HK-2 (cell line): ENCODE measurements around the gene FAM193B.

Experiments used
- DNase-seq: peaks from one replicate; pipeline ENCODE4 v3.0.0-alpha.2; 2018; ENCODE audit not compliant: unreplicated experiment

The FAM193B gene

DNA sequence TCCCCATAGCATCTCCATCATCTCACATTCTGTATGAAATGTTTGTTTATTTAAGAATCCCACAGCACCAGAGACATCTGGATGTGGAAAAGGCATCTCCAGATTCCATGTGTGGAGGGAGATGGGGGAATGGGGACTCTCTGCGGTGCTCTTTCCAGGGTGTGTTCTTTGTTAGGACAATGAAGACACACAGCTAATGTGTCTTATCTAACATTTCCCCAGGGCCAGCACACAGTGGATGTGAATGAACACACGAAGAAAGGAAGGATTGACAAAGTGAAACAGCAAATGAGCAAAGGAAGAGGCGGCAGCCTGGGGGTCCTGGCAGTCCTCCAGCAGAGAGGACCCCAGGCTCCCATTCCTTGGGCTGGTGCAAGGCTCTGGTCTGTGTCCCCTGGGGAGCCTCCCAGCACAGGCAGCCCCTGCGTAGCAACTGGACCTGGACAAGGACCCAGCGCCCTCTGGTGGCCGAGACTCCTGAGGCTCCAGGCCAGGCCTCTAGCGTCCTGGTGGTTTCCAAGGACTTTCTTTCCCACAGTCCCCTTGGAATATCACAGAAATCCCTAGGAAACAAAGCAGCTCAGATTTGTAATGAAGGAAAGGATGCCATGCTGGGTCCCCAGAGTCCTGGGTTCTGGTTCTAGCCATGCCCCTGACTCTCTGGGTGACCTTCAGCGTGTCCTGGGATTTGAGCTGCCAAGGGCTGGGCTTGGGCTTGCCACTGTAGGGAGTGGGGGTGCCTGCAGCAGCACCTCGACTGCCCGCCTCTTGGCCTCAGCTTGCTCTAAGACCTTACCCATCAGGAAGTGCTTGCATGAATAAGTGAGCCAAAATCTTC, 53.5 kb downstream of the FAM193B start:
- DNase-seq, result peak; percentile 80

DNA sequence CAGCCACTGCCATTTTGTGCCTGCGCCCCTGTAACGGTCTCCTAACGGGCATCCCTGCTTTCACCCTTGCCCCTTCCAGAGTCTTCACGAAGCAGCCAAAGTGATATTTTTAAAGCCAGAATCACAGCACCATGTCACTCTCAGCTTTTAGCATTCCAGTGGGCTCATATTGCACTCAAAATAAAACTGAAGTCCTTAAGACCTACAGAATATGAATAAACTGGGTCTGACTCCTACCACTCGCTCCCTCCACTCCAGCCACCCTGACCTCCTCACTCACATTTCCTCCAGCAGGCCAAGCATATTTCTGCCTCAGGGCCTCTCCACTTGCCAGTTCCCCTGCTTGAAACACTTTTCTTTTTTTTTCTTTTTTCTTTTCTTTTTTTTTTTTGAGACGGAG, 54.5 kb downstream of the FAM193B start:
- no peak for DNase-seq

DNA sequence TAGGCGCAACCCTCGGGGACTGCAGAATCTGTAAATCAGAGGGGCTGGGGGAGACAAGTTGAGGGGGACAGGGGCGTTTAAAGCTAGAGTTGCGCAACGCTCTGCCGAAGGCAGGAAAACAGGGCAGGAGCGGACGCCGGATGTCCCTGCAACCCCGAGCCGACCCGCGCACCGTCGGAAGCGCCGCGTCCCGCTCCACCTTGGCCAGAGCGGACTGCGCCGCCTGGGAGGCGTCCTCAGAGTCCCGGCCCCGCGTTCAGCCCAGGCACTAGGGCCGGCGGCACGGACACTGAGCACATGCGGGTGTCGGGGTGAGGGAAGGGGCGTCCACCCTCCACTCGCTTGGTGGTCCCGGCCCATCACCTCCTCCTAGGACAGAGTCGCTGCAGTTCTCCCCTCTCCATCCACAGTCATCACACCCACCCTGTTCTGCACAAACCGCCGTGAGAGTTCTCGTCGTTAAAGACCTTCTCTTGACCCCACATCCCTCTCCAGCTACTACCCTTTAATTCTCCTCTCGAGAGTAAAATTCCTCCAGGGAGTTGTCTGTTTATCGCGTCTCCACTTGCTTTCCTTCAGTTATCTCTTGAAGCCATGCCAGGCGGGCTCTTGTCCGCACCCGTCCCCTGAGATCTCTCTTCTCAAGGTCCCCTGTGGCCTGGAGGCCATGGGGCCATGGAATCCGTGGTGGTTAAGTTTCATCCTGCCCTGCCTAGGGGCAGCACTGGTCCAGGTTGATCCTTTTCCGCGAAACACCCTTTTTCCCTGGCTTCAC, 56.2 kb downstream of the FAM193B start:
- DNase-seq, result no peak

DNA sequence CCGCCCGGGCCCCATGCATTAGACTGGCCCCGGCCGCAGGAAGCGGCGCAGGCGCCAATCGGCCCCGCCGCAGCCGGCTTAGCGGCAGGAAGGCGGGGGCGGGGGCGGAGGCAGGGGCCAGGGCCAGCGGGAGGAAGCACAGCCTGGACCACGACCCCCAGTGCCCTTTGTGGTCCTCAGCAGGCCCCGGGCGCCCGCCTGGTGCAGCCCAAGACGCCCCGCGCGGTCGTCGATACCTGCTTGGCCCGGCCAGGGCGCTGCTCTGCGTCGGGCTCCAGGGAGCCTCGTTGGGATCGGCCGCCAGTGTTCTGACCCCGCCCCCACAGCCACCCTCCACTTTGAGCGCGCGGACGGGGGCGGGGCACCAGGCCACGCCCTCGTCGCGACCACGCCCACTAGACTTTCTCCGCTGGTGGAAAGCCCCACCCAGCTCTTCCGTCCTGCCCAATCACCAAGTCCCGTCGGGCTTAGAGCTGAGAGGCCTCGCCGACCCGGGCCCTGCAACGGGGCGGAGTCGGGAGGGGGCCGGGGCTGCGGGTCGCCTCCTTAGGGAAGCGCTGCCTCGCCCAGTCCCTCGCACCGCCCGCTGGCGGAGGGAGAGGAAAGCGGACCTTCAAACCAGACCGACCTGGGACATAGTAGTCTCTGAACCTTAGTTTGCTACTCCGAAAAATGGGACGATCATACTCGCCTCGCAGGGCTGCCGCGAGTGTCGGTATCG, 56.9 kb downstream of the FAM193B start, which contains the start of gene PDLIM7:
PDLIM7 (minus strand) TSS at position 313 of the 721 bp plus-strand sequence. CDS start 1,092 bp downstream, outside the sequence.
- peak; percentile 93 for DNase-seq

DNA sequence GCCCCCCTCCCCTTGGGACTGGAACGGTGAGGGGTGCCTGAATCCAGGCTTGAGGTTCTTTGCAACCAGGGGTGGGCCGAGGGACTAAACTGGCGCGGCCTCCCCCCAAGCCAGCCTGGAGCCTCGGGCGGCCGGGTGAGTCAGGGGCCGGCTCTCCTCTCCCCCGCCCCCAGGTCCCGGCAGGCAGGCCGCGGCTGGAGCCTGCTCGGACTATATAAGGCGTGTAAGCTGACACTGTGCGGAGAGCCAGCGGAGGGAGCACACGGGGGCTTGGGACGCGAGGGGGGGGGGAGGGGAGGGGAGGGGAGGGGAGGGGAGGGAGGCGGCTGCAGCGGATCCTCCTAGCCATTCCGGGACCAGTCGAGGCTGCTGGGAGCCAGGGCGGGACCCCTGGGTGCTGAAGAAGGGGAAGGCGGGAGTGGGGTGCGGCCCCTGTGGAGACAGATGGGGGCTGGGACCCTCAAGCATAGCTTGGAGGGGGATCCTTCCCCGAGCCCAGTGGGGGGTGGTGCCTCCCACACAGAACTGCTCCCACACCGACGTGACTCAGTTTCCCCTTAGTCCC, 57.6 kb downstream of the FAM193B start:
- DNase-seq, result peak; percentile 81

DNA sequence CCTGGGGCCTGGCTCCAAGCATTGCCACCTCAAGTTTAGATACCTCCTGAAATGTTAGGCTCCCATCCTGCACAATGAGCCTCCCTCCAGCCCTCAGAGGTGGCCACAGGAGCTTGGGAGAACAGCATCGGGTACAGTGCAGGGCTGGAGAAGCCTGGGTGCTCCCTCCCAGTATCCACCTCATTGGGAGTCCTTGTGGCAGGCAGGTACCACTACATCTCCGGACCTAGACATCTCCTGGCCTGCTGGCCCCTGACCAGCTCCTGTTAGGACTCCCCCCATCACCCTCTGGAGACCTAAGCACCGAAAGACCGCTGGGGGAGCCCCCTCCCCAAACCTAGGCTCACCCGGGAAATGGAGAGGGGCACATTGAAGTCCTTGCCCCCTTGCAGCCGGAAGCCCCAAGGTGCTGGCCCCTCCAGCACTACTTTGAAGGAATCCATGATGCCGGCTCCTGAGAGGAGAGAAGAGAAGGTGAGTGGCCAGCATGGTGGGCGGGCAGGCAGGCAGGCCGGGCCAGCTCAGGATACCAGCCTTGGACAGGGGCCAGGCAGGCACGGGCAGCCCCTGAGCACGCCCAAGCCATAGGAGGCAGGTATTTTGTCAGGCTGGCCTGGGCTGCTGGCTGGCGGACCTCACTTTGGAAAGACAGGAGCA, 58.2 kb downstream of the FAM193B start:
- DNase-seq, result peak; percentile 55

DNA sequence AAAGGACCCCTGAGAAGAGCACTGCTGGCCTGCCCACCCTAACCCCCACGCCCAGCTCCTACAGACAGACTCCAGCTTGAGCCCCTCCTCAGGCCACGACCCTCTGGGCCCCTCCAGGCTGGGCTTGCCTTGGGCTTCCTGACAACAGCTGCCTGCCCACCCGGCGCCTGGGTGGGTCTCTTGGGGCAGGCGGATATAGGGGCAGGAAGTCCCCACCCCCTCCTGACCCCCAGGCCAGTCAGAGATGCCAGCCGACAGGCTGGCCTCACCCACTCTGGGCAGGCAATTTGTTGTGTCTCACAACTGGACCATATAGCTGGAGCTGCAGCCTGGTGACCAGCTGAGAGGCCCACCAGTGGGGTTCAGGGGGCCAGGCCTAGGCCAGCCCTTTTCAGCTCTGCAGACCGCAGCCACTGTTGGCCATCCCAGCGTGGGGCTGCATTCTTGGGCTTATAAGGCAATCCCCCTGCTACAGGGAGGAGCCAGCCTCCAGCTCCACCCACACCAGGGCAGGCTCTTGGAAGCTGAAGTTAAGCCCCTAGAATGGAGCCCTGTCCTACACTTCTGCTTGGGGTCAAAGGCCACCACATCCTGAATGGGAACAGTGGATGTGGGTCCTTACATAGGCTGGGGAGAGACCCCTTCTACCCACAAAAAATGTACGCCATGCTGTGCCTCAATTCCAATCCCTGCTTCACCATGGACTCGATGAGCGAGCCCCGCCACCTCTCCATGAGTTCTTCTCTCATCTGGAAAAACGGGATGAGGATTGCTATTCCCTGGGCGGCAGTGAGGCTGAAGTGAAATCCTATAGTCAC, 58.9 kb downstream of the FAM193B start:
- peak; percentile 89 for DNase-seq

DNA sequence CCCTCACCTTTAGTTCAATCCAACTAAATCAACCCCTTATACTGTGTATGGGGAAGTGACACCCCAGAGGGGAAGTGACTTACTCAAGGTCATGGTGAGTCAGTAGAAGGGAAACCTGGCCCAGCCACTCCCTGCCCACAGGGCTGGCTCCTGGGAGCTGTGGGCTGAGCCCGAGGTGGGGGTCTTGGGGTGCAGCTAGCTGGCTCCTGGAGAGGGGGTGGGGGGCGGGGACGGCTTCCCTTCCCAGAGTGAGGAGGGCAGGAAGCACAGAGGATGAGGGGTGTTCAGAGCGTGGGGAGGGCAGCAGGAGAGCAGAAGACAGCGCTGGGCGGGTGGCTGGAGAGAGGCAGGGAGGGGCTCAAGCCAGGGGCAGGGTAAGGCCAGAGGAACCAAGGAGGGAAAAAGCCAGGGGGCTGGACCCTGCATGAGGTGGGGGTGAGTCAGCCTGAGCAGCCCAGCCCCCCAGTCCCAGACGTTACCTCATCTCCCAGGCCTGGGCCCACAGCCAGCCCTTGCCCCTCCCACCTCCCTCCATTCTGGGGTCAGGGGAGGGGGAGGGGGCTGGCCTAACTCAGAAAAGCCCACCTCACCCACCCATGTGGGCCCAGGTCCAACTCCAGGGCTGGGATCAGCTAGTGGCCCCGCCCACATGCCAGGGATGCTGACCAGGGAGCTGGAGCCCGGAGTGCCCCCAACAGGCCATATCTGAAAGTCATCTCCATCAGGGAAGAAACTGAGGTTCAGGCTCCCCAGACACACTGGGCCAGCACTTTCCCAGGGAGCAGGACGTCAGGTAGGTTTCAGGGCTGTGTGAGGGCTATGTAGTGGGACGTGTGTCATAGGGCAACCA, 59.8 kb downstream of the FAM193B start:
- peak; percentile 91 for DNase-seq

DNA sequence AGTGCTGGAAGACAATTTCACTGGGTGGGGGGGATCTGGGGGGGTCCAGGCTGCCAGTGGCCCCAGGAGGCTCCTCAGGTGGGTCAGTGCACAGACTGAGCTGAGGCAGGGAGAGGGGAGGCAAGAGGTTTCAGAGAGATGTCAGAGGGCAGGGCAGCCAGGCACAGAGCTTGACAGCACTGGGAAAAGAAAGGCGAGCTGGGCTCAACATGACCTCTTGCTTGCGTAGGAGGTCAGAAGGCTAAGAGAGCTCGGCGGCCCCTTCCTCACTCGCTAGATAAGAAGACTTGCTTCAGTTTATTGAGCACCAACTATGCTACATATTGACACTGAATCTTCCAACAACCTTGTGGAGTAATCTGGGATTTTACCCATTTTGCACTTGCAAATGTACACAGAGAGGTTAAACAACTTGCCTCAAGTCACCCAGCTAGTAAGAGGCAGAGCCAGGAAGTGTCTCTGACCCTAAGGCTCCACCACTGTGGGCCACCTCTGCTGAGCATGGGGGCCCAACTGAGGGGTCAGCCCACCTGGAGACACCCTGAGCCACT, 60.5 kb downstream of the FAM193B start:
- no peak for DNase-seq

DNA sequence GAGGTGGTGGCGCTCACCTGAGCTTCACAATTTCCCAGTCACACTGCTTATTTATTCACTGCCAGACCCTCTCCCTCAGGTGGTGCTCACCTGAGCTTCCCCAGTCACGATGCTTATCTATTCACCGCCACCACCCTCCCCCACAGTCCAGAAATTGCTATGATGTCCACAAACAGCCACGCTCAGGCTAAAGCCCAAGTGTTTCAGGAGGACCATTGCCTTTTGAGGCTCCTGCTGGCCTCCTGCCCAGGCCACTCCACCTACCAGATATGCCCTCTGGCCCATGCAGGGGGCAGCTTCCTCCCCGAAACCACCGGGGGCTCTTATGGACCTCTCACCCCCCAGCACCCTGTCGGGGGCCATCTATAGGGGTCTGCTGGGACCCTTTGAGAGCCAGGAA, 61.5 kb downstream of the FAM193B start:
- DNase-seq, result no peak

DNA sequence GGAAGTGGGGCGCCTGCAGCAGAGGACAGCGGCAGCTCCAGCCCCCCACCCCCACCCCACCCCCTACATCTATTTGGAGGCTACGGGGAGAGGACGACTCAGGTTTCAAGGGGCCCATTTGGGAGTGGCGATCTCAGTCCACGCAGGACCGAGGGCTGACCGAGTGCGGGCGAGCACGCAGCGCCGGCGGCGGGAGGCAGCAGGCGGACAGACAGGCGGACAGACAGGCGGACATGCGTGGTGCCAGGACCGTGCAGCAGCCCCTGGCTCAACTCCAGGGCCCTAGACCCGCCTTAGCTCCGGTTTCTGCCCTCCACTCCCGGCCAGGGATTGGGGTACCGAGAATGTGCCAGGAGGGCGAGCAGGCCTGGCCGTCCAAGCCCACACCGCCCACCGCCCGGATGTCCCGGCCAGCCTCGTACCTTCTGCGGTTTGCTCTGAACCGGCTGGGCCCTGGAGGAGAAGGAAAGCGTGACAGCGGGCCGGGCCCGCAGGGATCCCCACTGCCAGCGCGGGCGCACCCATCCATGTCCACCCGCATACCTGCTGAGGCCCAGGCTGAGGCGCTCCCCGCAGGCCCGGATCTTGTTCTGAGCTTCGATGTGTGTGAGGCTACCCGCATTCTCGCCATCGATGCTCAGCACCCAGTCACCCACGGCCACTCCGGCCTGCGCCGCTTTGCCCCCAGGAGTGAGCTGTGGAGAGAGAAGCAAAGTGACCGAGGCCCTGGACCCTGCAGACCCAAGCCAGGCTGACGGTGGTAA, 62.2 kb downstream of the FAM193B start:
- no peak for DNase-seq

DNA sequence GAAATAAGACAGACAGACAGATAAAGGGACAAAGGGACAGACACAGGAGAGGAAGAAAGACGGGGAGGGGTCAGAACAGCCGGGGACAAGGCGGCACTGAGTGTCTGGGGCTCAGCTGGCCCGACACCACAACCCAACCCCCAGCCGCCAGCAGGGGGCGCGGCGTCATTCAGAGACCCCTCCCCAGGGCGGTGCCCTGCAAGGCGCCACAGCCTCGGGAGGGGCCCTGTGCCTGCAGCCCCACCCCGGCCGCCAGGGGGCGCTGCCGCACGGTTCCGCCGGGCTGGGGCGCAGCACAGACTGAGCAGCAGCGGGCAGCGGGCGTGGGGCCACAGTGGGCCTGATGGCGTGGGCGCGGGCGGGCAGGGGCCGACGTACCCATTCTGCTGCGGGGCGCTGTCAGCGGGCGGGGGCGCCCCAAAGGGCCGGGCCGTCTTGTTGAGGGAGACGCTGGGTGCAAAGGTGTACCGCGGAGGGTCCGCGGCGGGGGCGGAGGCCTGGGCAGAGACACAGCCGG, 62.9 kb downstream of the FAM193B start:
- no peak for DNase-seq

DNA sequence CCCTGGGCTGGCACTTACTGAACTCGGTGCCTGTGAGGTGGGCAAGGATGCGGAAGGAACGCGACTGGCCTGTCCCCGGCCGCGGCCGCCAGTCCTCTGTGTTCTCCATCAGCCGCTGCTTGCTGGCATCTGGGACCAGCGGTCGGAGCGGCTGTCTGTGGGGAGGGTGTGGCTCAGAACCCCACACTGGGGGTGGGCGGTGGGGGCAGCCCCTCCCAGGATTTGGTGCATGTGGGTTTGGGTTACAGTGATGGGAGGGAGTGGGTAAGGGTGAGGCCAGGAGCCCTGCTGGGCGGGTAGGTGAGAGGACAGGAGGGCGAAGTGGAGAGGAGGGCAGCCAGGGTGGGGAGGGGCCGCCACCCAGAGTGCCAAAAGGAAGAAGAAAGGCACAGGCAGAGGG, 63.4 kb downstream of the FAM193B start:
- DNase-seq, result no peak

DNA sequence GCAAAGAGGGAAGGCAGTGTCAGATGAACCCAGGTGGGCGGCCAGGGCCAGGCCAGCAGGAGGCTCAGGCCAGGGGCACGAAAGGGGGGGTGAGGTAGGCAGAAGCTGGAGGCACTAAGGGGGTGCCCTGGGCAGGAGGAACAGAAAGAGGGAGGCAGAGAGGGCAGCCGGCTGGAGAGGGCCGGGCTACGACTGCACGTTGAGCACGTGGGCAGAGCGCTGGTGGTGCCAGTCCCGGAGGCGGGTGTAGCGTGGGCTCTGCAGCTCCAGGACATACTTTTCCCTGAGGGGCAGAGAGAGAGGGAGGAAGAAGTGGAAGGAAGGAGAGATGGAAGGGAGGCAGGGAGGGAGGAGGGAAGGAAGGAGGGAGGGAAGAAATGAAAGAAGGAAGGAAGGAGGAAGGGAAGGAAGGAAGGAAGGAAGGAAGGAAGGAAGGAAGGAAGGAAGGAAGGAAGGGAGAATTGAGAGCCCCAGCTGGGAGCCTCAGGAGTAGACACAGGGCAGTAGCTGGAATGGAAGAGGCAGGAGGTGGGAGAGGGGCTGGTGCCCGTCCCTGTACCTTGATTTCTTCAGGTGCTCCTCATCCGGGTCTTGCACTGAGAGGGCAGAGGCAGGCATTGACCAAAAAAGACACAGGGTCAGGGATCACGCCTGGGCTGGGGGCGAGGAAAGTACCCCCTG, 63.9 kb downstream of the FAM193B start:
- DNase-seq, result no peak

DNA sequence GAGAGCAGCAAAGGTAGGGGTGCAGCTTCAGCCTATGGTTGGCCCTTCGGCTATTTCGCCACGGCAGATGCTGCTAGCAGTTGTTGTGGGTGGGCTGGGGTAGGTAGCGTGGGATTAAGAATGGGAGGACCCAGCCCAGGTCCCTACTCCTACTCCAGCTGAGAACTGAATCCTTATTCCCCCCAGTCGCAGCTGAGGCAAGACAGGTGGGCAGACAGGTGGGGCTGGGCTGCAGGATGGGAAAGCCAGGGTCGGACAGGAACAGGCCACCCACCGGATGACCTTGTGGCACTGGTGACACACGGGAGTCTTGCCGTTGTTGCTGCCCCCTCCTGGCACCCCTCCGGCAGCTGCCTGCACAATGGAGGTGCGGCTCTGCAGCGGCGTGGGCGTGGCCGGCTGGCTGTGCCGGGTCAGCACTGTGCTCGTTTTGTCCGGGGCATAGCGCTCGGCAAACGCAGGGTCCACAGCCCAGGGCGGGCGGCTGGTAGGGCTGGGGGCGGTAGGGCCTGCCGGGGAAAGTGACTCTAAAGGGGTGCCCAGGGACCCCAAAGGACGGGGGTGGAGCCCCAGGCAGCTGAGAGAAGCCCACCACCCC, 65.1 kb downstream of the FAM193B start:
- DNase-seq, result no peak

DNA sequence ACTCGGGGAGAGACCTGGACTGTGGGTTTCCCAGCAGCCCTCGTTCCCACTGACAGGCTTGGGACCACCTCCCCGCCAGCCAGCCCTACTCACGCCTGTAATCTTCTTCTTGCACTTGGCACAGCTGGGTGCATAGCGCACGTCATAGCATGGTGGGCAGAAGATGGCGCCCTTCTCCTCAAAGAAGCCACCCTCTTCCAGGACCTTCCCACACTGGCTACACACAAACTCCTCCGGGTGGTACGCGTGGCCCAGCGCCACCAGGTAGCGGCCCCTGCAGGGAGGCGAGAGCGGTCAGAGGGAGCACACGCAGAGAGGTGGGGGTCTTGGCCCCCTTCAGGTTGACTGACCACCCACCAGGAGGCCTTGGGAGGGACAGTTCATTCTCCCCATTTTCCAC, 66.4 kb downstream of the FAM193B start:
- no peak for DNase-seq

DNA sequence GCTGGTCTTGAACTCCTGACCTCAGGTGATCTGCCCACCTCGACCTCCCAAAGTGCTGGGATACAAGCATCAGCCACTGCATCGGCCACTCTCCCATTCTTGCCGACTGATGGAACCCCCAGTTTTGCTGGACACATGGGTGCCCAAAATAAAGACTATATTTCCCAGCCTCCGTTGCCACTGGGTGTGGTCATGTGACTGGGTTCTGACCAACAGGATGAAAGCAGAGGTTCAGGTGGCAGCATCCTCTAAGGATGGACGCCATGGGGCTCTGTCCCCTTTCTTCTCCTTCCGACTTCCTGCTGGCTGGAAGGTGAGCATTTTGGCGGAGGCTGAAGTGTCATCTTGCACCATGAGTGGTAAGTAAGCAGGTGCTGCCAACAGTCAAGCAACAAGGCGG, 67.2 kb downstream of the FAM193B start:
- DNase-seq, result no peak
